ENCODE measurements around the gene ITM2B. TPM values are rescaled to one million over a fixed set of nuclear protein-coding genes. Genes with fewer than 3 reads are reported as not detected.

ITM2B gene
- total and polyA plus RNA-seq, 7 donors = 105 to 219 (median 154) TPM

GRCh38 chr13:48278806-48279205 lies 45.8 kb downstream of the ITM2B start:
- Histone ChIP-seq H3K27ac (no peak overlapping the region), H3K36me3 (ENCODE audit: insufficient read depth in 1 of 2, low read depth in 1 of 2) (no peaks in the 10 kb centered on the region), H3K4me3 (no peak overlapping the region), H3K27me3 (ENCODE audit: insufficient read depth in 3 of 3, low read length in 2 of 3) (no peaks in the 10 kb centered on the region), H3K4me1 (no peaks in the 10 kb centered on the region), H3K9me3 (no peaks in the 10 kb centered on the region)
- DNase-seq = no peak
- intact Hi-C loops (cut with DNase I) = no loop called here
- no peak for TF ChIP-seq CTCF (IDR thresholded peaks at IDR 0.05)
- WGBS, 3 donors = 17 to 26% (median 19%) methylated on average over 2 of the region's 2 CpGs
- no peak for ATAC-seq

- TF ChIP-seq CTCF (IDR thresholded peaks at IDR 0.05) = no peak
- Histone ChIP-seq H3K4me1 (no peaks in the 10 kb centered on the region), H3K27ac (no peak overlapping the region), H3K4me3 (no peak overlapping the region), H3K27me3 (ENCODE audit: insufficient read depth in 3 of 3, low read length in 2 of 3) (no peaks in the 10 kb centered on the region), H3K9me3 (no peaks in the 10 kb centered on the region), H3K36me3 (ENCODE audit: insufficient read depth in 1 of 2, low read depth in 1 of 2) (no peaks in the 10 kb centered on the region)
- WGBS, 3 donors = 85 to 94% (median 87%) methylated on average over 1 of the region's 1 CpG
- ATAC-seq (no peak), DNase-seq (no peak)
- intact Hi-C loops (cut with DNase I) = no loop called here
These were observed 48.5 kb downstream of the ITM2B start for GRCh38 chr13:48281556-48281955.

GRCh38 chr13:48291730-48292129 lies 58.7 kb downstream of the ITM2B start:
- Histone ChIP-seq H3K36me3 (ENCODE audit: insufficient read depth in 1 of 2, low read depth in 1 of 2) (no peaks in the 10 kb centered on the region), H3K27ac (no peak overlapping the region), H3K4me3 (no peak overlapping the region), H3K4me1 (peaks cover 8% of the 10 kb centered on the region), H3K27me3 (ENCODE audit: insufficient read depth in 3 of 3, low read length in 2 of 3) (no peaks in the 10 kb centered on the region), H3K9me3 (no peaks in the 10 kb centered on the region)
- TF ChIP-seq CTCF (IDR thresholded peaks at IDR 0.05) = no peak
- WGBS, 3 donors = 32 to 45% (median 34%) methylated on average over 2 of the region's 2 CpGs
- peak; percentile 30 to 79 (median 72) for ATAC-seq
- intact Hi-C loops (cut with DNase I) = no loop called here
- DNase-seq = no peak

GRCh38 chr13:48292650-48293049 lies 59.6 kb downstream of the ITM2B start:
- Histone ChIP-seq H3K4me3 (no peak overlapping the region), H3K36me3 (ENCODE audit: insufficient read depth in 1 of 2, low read depth in 1 of 2) (no peaks in the 10 kb centered on the region), H3K27ac (no peak overlapping the region), H3K27me3 (ENCODE audit: insufficient read depth in 3 of 3, low read length in 2 of 3) (no peaks in the 10 kb centered on the region), H3K9me3 (no peaks in the 10 kb centered on the region), H3K4me1 (peaks cover 8% of the 10 kb centered on the region)
- ATAC-seq (no peak), DNase-seq (no peak)
- intact Hi-C loops (cut with DNase I) = no loop called here
- TF ChIP-seq CTCF (IDR thresholded peaks at IDR 0.05) = no peak
- WGBS, 3 donors = 88 to 91% (median 88%) methylated on average over 4 of the region's 4 CpGs

GRCh38 chr13:48294653-48295052 lies 61.6 kb downstream of the ITM2B start:
- Histone ChIP-seq H3K36me3 (ENCODE audit: insufficient read depth in 1 of 2, low read depth in 1 of 2) (no peaks in the 10 kb centered on the region), H3K27me3 (ENCODE audit: insufficient read depth in 3 of 3, low read length in 2 of 3) (no peaks in the 10 kb centered on the region), H3K27ac (no peak overlapping the region), H3K4me1 (peaks cover 8% of the 10 kb centered on the region), H3K9me3 (no peaks in the 10 kb centered on the region), H3K4me3 (no peak overlapping the region)
- no peak for DNase-seq
- no peak for ATAC-seq
- 93 to 99% (median 98%) methylated on average over 2 of the region's 2 CpGs for WGBS, 3 donors
- no peak for TF ChIP-seq CTCF (IDR thresholded peaks at IDR 0.05)
- intact Hi-C loops (cut with DNase I) = no loop called here

Data from psoas muscle (tissue), 8 donors.